Gastroesophageal sphincter (tissue), 3 donors: ENCODE results near the gene C6orf47.

Experiments
- CTCF ChIP-seq, 4 experiments: fragments of 200-600 bp in 2 of 4; fragments of 450-650 bp in 2 of 4; sonication (generic) in 1 of 4; IDR thresholded peaks; one replicate each; pipeline ENCODE4 v1.5.1; 2017 to 2019; ENCODE audit warnings: antibody characterized with exemption in 4 of 4, mild to moderate bottlenecking in 2 of 4, moderate library complexity in 2 of 4
- EP300 ChIP-seq: sonication (generic); formaldehyde crosslinking; IDR thresholded peaks from one replicate; pipeline ENCODE4 v1.6.1; 2017; ENCODE audit warnings: antibody characterized with exemption, mild to moderate bottlenecking
- POLR2A ChIP-seq, 2 donors: fragments of 450-650 bp; IDR thresholded peaks; one replicate each; pipeline ENCODE4 v1.6.1; 2017; ENCODE audit warnings: antibody characterized with exemption in 2 of 2, mild to moderate bottlenecking in 2 of 2, moderate library complexity in 1 of 2
- POLR2AphosphoS5 ChIP-seq: sonication (generic); formaldehyde crosslinking; IDR thresholded peaks from one replicate; pipeline ENCODE4 v1.6.1; 2017; ENCODE audit warnings: antibody characterized with exemption

GRCh38 chr6:31627690-31628287, 32.8 kb downstream of the C6orf47 start:
- TF ChIP-seq CTCF (IDR thresholded peaks at IDR 0.05) (no peak), POLR2A (IDR thresholded peaks at IDR 0.05) (no peak), POLR2AphosphoS5 (no peak), EP300 (no peak)
